Adrenal gland (tissue), 5 donors: ENCODE data around the gene RMND5B.
A peak's percentile ranks its signal among the peaks of the same experiment; 100 is the strongest.

Experiments used
- CTCF ChIP-seq, 6 experiments: fragments of 450-650 bp in 4 of 6; fragments of 200-600 bp in 2 of 6; sonication (generic) in 1 of 6; IDR thresholded peaks; 1 replicate in 5 of 6; 2 replicates in 1 of 6; pipeline versions ENCODE4 v1.5.1 to v1.8.0; 2016 to 2021; ENCODE audit warnings: antibody characterized with exemption in 6 of 6, mild to moderate bottlenecking in 2 of 6, moderate library complexity in 1 of 6
- POLR2A ChIP-seq, 2 donors: fragments of 450-650 bp; IDR thresholded peaks; one replicate each; pipeline ENCODE4 v1.6.1; 2017; ENCODE audit warnings: antibody characterized with exemption in 2 of 2, mild to moderate bottlenecking in 2 of 2, moderate library complexity in 1 of 2
- donor health status: DM: no; HTN: no; CAD: no.

- TF ChIP-seq POLR2A (IDR thresholded peaks at IDR 0.05) = peak in 1 of 2 donors; percentile 34
- TF ChIP-seq CTCF (IDR thresholded peaks at IDR 0.05) = no peak
These were observed 17.6 kb upstream of the RMND5B start, which contains the start of gene N4BP3 for GRCh38 chr5:178113141-178113787.
